Loucy (cell line): Measurements from ENCODE around the gene CLDN5.

Experiments
- EZH2phosphoT487 ChIP-seq: fragments of 200-600 bp; IDR thresholded peaks from 2 replicates; pipeline ENCODE4 v1.6.1; 2018; ENCODE audit warnings: antibody characterized with exemption, mild to moderate bottlenecking, moderate library complexity, borderline replicate concordance
- TF ChIP-seq, protein P1 (sequence below): fragments of 200-600 bp; sonication (generic); conservative IDR thresholded peaks from 2 replicates; pipeline ENCODE4 v1.5.1; 2014; ENCODE audit warnings: mild to moderate bottlenecking, antibody characterized with exemption, low read length

DNA sequence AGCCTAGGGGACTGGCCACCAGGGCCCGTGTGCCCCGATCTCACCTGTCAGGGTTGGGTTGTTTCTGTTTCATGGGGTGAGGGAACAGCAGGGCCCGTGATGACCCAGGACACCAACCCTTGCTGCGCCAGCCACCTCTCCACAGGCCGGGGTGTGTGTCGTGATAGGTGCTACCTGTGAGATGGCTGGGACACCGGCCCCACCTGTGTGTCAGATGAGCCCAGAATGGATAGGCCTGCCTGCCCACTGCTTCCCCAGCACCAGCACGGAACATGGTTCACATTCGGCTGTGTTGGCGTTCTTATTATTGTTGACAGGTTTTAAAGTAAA lies 7.1 kb downstream of the CLDN5 start:
- TF ChIP-seq, protein P1, sequence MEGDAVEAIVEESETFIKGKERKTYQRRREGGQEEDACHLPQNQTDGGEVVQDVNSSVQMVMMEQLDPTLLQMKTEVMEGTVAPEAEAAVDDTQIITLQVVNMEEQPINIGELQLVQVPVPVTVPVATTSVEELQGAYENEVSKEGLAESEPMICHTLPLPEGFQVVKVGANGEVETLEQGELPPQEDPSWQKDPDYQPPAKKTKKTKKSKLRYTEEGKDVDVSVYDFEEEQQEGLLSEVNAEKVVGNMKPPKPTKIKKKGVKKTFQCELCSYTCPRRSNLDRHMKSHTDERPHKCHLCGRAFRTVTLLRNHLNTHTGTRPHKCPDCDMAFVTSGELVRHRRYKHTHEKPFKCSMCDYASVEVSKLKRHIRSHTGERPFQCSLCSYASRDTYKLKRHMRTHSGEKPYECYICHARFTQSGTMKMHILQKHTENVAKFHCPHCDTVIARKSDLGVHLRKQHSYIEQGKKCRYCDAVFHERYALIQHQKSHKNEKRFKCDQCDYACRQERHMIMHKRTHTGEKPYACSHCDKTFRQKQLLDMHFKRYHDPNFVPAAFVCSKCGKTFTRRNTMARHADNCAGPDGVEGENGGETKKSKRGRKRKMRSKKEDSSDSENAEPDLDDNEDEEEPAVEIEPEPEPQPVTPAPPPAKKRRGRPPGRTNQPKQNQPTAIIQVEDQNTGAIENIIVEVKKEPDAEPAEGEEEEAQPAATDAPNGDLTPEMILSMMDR: no peak
- no peak for TF ChIP-seq EZH2phosphoT487
